Neutrophil (primary cell): ENCODE data around the gene ST6GALNAC4.

ENCODE experiments used
- H3K27ac ChIP-seq: fragments of 200-600 bp; sonication (generic); 2 replicates; pipeline ENCODE4 v1.5.1; 2016; ENCODE audit warnings: mild to moderate bottlenecking, moderate library complexity
- H3K27me3 ChIP-seq: fragments of 200-600 bp; sonication (generic); 2 replicates; pipeline ENCODE4 v1.6.0; 2016; ENCODE audit warnings: mild to moderate bottlenecking
- H3K36me3 ChIP-seq: fragments of 200-600 bp; sonication (generic); 2 replicates; pipeline ENCODE4 v1.5.1; 2017
- H3K4me1 ChIP-seq, 2 experiments: fragments of 200-600 bp in 1 of 2; sonication (generic) in 1 of 2; 1 replicate in 1 of 2; 2 replicates in 1 of 2; pipeline versions ENCODE4 v1.5.1 to v1.6.1; 2013 to 2016; ENCODE audit warnings: low read depth in 1 of 2, low read length in 1 of 2, mild to moderate bottlenecking in 1 of 2, moderate library complexity in 1 of 2; ENCODE audit not compliant: control insufficient read depth in 1 of 2, insufficient read depth in 1 of 2
- H3K4me3 ChIP-seq, 2 experiments: fragments of 200-600 bp in 1 of 2; sonication (generic) in 1 of 2; 1 replicate in 1 of 2; 2 replicates in 1 of 2; pipeline ENCODE4 v1.5.1; 2013 to 2016; ENCODE audit warnings: low read depth in 1 of 2, low read length in 1 of 2, mild to moderate bottlenecking in 1 of 2, moderate library complexity in 1 of 2
- H3K9me3 ChIP-seq: fragments of 200-600 bp; sonication (generic); 2 replicates; pipeline ENCODE4 v1.5.1; 2016
- CTCF ChIP-seq: fragments of 200-600 bp; sonication (generic); IDR thresholded peaks from 2 replicates; pipeline ENCODE4 v1.5.1; 2016; ENCODE audit warnings: antibody characterized with exemption

ST6GALNAC4 gene

GRCh38 chr9:127934248-127934647 is 17.4 kb upstream of the ST6GALNAC4 start:
- Histone ChIP-seq H3K27ac (no peak overlapping the region), H3K4me1 (peaks cover 30 to 37% of the 10 kb centered on the region in 2 experiments), H3K36me3 (peaks cover 3% of the 10 kb centered on the region), H3K4me3 (no peak overlapping the region), H3K27me3 (peaks cover 29% of the 10 kb centered on the region), H3K9me3 (no peaks in the 10 kb centered on the region)
- TF ChIP-seq CTCF, result no peak

- Histone ChIP-seq H3K4me1 (peaks cover 28 to 31% of the 10 kb centered on the region in 2 experiments), H3K27ac (no peak overlapping the region)
Measured at GRCh38 chr9:127931092-127931881, 14.4 kb upstream of the ST6GALNAC4 start.

GRCh38 chr9:127930231-127931091 is 13.6 kb upstream of the ST6GALNAC4 start, which contains the start of gene PIP5KL1:
Gene PIP5KL1 (minus strand): TSS chr9:127930777. CDS start chr9:127930752, 25 bp downstream.
- H3K36me3 ChIP-seq, result peaks cover 2% of the 10 kb centered on the region
- H3K27ac ChIP-seq, result no peak within 1 kb of the TSS
- no peaks in the 10 kb centered on the region for H3K9me3 ChIP-seq
- H3K4me3 ChIP-seq, result peak within 1 kb of the TSS; percentile 45 to 65
- H3K27me3 ChIP-seq, result peaks cover 67% of the 10 kb centered on the region
- no peak for TF ChIP-seq CTCF
- H3K4me1 ChIP-seq, result peaks cover 23 to 28% of the 10 kb centered on the region in 2 experiments

More at GRCh38 chr9:127931092-127931881, 14.4 kb upstream of the ST6GALNAC4 start:
- Histone ChIP-seq H3K27me3 (peaks cover 58% of the 10 kb centered on the region), H3K4me3 (peak overlapping the region; percentile 45 to 65), H3K36me3 (peaks cover 3% of the 10 kb centered on the region), H3K9me3 (no peaks in the 10 kb centered on the region)
- no peak for TF ChIP-seq CTCF

GRCh38 chr9:127929625-127929979 is 12.8 kb upstream of the ST6GALNAC4 start:
- no peak for TF ChIP-seq CTCF
- peaks cover 19 to 28% of the 10 kb centered on the region in 2 experiments for H3K4me1 ChIP-seq
- H3K9me3 ChIP-seq, result no peaks in the 10 kb centered on the region
- H3K36me3 ChIP-seq, result no peaks in the 10 kb centered on the region
- peaks cover 75% of the 10 kb centered on the region for H3K27me3 ChIP-seq
- no peak overlapping the region for H3K4me3 ChIP-seq
- H3K27ac ChIP-seq, result no peak overlapping the region

- Histone ChIP-seq H3K27ac (no peak overlapping the region), H3K36me3 (no peaks in the 10 kb centered on the region), H3K9me3 (no peaks in the 10 kb centered on the region), H3K4me3 (no peak overlapping the region), H3K4me1 (peaks cover 19 to 28% of the 10 kb centered on the region in 2 experiments), H3K27me3 (peaks cover 82% of the 10 kb centered on the region)
- no peak for TF ChIP-seq CTCF
Measured at GRCh38 chr9:127928676-127929624, 12.1 kb upstream of the ST6GALNAC4 start.
